Measurements from ENCODE around the gene MCUR1. TPM values are rescaled to one million over a fixed set of nuclear protein-coding genes. Genes with fewer than 3 reads are reported as not detected.

The MCUR1 gene
- total and polyA plus RNA-seq, 10 of the 15 experiments (the other 5 are each of a cell fraction or from before 2014, with no cell fraction given): 4.4 to 43.9 (median 18.3) TPM

- SMC1A ChIA-PET (ENCODE audit: uncharacterized antibody, unreplicated experiment): no interaction called here
- Histone ChIP-seq H3K79me2 (ENCODE audit: control insufficient read depth, insufficient read depth, low read length) (no peaks in the 10 kb centered on the region), H3K36me3 (ENCODE audit: control insufficient read depth in 2 of 2, insufficient read depth in 2 of 2, low read length in 1 of 2) (no peaks in the 10 kb centered on the region), H3K27ac (ENCODE audit: control insufficient read depth, insufficient read depth) (no peak overlapping the region), H3K9ac (ENCODE audit: control insufficient read depth, insufficient read depth, low read length) (no peak overlapping the region), H3K4me2 (ENCODE audit: control insufficient read depth, insufficient read depth) (no peak overlapping the region), H3K4me3 (no peak overlapping the region), H3K9me3 (replicated peaks; ENCODE audit: control insufficient read depth, insufficient read depth, low read length) (no peaks in the 10 kb centered on the region), H4K20me1 (ENCODE audit: control insufficient read depth, insufficient read depth) (no peaks in the 10 kb centered on the region), H3K27me3 (replicated peaks in 1 of 2; ENCODE audit: control insufficient read depth in 2 of 2, insufficient read depth in 2 of 2, low read length in 1 of 2) (no peaks in the 10 kb centered on the region; a peak in 1 of 4 replicates), H2AFZ (ENCODE audit: control insufficient read depth, low read depth, low read length) (no peak overlapping the region), H3K4me1 (ENCODE audit: control insufficient read depth, insufficient read depth, low read length) (peaks cover 4% of the 10 kb centered on the region; the same call in 1 of the 2 replicates)
- DNase-seq (ENCODE audit: low read depth, low spot score): no peak
- no TSS peak for BruUV-seq (replicated peaks)
- 91% methylated on average over 24 of the region's 27 CpGs for WGBS (ENCODE audit: insufficient coverage, insufficient replicate concordance, low lambda C conversion rate, missing lambda C conversion rate)
- no peak for ATAC-seq
- RAD21 ChIA-PET (ENCODE audit: unreplicated experiment): no interaction called here
- intact Hi-C loops (cut with micrococcal nuclease; ENCODE audit: unreplicated experiment) (no loop called here), in situ Hi-C loops (cut with MboI) (no loop called here)
- FAIRE-seq: no peak
- CTCF ChIA-PET: interaction anchor here (1.1 to 1.4 kb wide), 2 partner anchors 11 to 17 kb away, joined by 3 to 4 read pairs; no protein-coding TSS in a partner anchor
- POLR2A ChIA-PET: interaction anchor here (0.6 kb wide), 1 partner anchor 110 kb away, joined by 3 read pairs; no protein-coding TSS in a partner anchor
- TF ChIP-seq BMI1 (IDR thresholded peaks at IDR 0.05; ENCODE audit: borderline replicate concordance) (no peak), BACH1 (IDR thresholded peaks at IDR 0.05; ENCODE audit: borderline replicate concordance) (no peak), POLR2A (IDR thresholded peaks at IDR 0.05; ENCODE audit: low read depth, low read length) (no peak), KAT2A (conservative IDR thresholded peaks at IDR 0.05; ENCODE audit: control insufficient read depth, low read depth, low read length) (no peak), PAX5 (IDR thresholded peaks at IDR 0.05; ENCODE audit: borderline replicate concordance, low read depth, low read length) (no peak), DPF2 (IDR thresholded peaks at IDR 0.05) (no peak), TCF7 (IDR thresholded peaks at IDR 0.05; ENCODE audit: borderline replicate concordance) (no peak), FOS (IDR thresholded peaks at IDR 0.05; ENCODE audit: borderline replicate concordance, extremely low read depth, insufficient read length) (no peak), RCOR1 (conservative IDR thresholded peaks at IDR 0.05; ENCODE audit: low read depth, low read length) (no peak), FOXK2 (IDR thresholded peaks at IDR 0.05) (no peak), PML (IDR thresholded peaks at IDR 0.05; ENCODE audit: low read length) (no peak), STAT1 (conservative IDR thresholded peaks at IDR 0.05) (no peak), ZBTB11 (CRISPR knock-in tag; IDR thresholded peaks at IDR 0.05) (no peak)
Measured at GRCh38 chr6:13769655-13770053, 44.7 kb downstream of the MCUR1 start.

Measured in GM12878 (cell line).